Kidney (tissue), 14 donors: ENCODE measurements around the gene AVL9. TPM values are rescaled to one million over a fixed set of nuclear protein-coding genes. Genes with fewer than 3 reads are reported as not detected.

Source experiments
- DNase-seq, 5 donors: peaks; one replicate each; pipeline ENCODE4 v3.0.0-alpha.2; 2013 to 2020
- FAIRE-seq: peaks from 2 replicates; lab custom pipeline; 2012; peaks lifted over from hg19 to GRCh38; lab: Jason Lieb, UNC
- H3K27ac ChIP-seq, 2 donors: one replicate each; pipeline ENCODE4 v1.7.0; 2013; ENCODE audit warnings: low read depth in 2 of 2, low read length in 2 of 2, inconsistent platforms in 1 of 2
- H3K27me3 ChIP-seq: one replicate; pipeline ENCODE4 v1.7.1; 2013; ENCODE audit warnings: low read length, inconsistent platforms; ENCODE audit not compliant: control insufficient read depth, insufficient read depth
- H3K36me3 ChIP-seq, 3 donors: one replicate each; pipeline versions ENCODE4 v1.7.0 to v1.7.1; 2013; ENCODE audit warnings: low read length in 3 of 3, control low read depth in 1 of 3, inconsistent platforms in 1 of 3; ENCODE audit not compliant: insufficient read depth in 3 of 3, control insufficient read depth in 2 of 3
- H3K4me1 ChIP-seq, 3 donors: one replicate each; pipeline versions ENCODE4 v1.7.0 to v1.7.1; 2013; ENCODE audit warnings: low read length in 3 of 3, inconsistent platforms in 1 of 3, low read depth in 1 of 3; ENCODE audit not compliant: control insufficient read depth in 2 of 3, insufficient read depth in 2 of 3
- H3K4me3 ChIP-seq, 3 donors: one replicate each; pipeline versions ENCODE4 v1.7.0 to v1.8.1; 2013; ENCODE audit warnings: low read length in 3 of 3, control low read depth in 1 of 3, inconsistent platforms in 1 of 3
- H3K9ac ChIP-seq, 3 donors: one replicate each; pipeline versions ENCODE4 v1.7.0 to v1.7.1; 2013; ENCODE audit warnings: low read length in 3 of 3, control low read depth in 1 of 3, inconsistent platforms in 1 of 3
- H3K9me3 ChIP-seq, 3 donors: one replicate each; pipeline versions ENCODE4 v1.7.0 to v1.7.1; 2013; ENCODE audit warnings: low read length in 3 of 3, control low read depth in 1 of 3, inconsistent platforms in 1 of 3; ENCODE audit not compliant: control insufficient read depth in 2 of 3, insufficient read depth in 1 of 3
- intact Hi-C: fragments of 100-400 bp; cut with DNase I; formaldehyde crosslinking; loops from one replicate; pipeline ENCODE4 v1.11.1; 2022
- polyA plus RNA-seq: library from polyadenylated mRNA; stranded (reverse); fragments of 350-450 nt; fragmentation: Illumina TruSeq; extraction: RNeasy Lipid Tissue Mini Kit (QIAGEN cat#74804); gene quantifications from one replicate; pipeline ENCODE4 v1.2.3, GENCODE V29; 2014; ENCODE audit warnings: low read depth, low replicate concordance; ENCODE audit not compliant: insufficient read depth
- total RNA-seq: library from RNA; stranded (reverse); fragmentation: NEBNext Ultra II Directional; extraction: Animal tissue kit (Norgen Biotek cat#: 25700); gene quantifications from one replicate; pipeline ENCODE4 v1.2.1, GENCODE V29; 2021
- TF ChIP-seq, protein P1 (sequence below): IDR thresholded peaks from 3 replicates; pipeline ENCODE4 v1.5.1; 2012; ENCODE audit warnings: mild to moderate bottlenecking, moderate library complexity, borderline replicate concordance; ENCODE audit not compliant: insufficient read depth; ENCODE audit errors: extremely low read depth
- donor health status: control.
- donor health status: control.
- donor health status: control.
- donor health status: control.
- donor health status: control.
- donor health status: DM: yes; HTN: yes; CAD: no.
- donor health status: Normal renal cell carcinoma (clear cell type).

The AVL9 gene
- total and polyA plus RNA-seq, 2 donors from 2014 or later = 7.9 to 39.9 TPM

DNA sequence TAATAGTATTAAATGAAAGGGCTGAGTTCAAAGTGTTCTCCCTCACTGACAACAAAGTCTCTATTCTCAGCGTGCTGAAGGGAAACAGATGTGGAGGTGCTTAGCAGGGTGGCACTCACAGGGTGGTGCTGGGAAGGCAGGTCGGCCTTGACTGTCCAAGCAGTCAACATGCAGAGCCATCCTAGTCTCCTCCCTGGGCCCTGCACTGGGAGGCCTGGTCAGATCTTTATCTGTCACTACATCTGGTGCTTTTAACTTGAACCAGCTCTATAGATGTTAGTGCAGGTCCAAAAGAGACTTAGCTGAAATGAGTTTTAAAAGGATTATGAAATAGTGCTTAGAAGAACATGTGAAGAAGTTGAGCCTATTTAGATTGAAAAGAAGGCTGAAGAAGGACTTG lies 82.1 kb downstream of the AVL9 start:
- TF ChIP-seq, protein P1, sequence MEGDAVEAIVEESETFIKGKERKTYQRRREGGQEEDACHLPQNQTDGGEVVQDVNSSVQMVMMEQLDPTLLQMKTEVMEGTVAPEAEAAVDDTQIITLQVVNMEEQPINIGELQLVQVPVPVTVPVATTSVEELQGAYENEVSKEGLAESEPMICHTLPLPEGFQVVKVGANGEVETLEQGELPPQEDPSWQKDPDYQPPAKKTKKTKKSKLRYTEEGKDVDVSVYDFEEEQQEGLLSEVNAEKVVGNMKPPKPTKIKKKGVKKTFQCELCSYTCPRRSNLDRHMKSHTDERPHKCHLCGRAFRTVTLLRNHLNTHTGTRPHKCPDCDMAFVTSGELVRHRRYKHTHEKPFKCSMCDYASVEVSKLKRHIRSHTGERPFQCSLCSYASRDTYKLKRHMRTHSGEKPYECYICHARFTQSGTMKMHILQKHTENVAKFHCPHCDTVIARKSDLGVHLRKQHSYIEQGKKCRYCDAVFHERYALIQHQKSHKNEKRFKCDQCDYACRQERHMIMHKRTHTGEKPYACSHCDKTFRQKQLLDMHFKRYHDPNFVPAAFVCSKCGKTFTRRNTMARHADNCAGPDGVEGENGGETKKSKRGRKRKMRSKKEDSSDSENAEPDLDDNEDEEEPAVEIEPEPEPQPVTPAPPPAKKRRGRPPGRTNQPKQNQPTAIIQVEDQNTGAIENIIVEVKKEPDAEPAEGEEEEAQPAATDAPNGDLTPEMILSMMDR = no peak
- intact Hi-C loops = no loop called here
- H3K4me3 ChIP-seq = no peak overlapping the region

DNA sequence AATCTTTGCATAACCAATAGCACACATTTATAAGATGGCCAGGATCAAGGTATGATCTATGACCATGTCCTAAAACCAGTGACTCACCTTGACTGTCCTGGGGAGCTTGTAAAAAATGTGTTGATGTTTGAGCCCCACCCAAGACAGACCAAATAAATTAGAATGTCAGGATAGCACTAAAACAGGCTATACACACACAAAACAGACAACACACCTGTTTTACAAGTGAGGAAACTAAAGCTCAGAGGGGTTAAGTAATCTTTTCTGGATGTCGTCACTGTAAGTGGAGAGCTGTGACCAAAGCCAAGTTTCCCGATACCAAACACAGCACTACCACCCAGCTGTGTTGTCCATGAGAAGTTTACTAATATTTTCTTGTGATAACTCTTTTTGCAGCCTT lies 84.5 kb downstream of the AVL9 start:
- Histone ChIP-seq H3K4me3 (no peak overlapping the region), H3K27me3 (no peaks in the 10 kb centered on the region), H3K27ac (no peak overlapping the region), H3K36me3 (peaks cover 8 to 51% (median 43%) of the 10 kb centered on the region in 3 donors), H3K4me1 (no peaks in the 10 kb centered on the region), H3K9ac (no peak overlapping the region), H3K9me3 (no peaks in the 10 kb centered on the region)
- FAIRE-seq (no peak), DNase-seq (no peak)
- intact Hi-C loops = loop anchor here (10.0 kb wide), 1 partner anchor 75 kb away; no protein-coding TSS in a partner anchor
- TF ChIP-seq, protein P1 = no peak

More for the DNA sequence above, 82.1 kb downstream of the AVL9 start:
- DNase-seq = no peak
- H3K27ac ChIP-seq = no peak overlapping the region
- no peak for FAIRE-seq
- no peaks in the 10 kb centered on the region for H3K4me1 ChIP-seq
- H3K9ac ChIP-seq = no peak overlapping the region
- no peaks in the 10 kb centered on the region for H3K9me3 ChIP-seq
- no peaks in the 10 kb centered on the region for H3K27me3 ChIP-seq
- H3K36me3 ChIP-seq = peaks cover 6 to 59% (median 34%) of the 10 kb centered on the region in 3 donors

GRCh38 chr7:32580646-32581045 lies 85.4 kb downstream of the AVL9 start:
- Histone ChIP-seq H3K36me3 (peaks cover 8 to 54% (median 45%) of the 10 kb centered on the region in 3 donors), H3K27ac (no peak overlapping the region), H3K4me1 (no peaks in the 10 kb centered on the region), H3K9me3 (no peaks in the 10 kb centered on the region), H3K4me3 (no peak overlapping the region), H3K27me3 (no peaks in the 10 kb centered on the region), H3K9ac (no peak overlapping the region)
- TF ChIP-seq, protein P1 = no peak
- FAIRE-seq (no peak), DNase-seq (no peak)
- intact Hi-C loops = loop anchor here (10.0 kb wide), 1 partner anchor 76 kb away; no protein-coding TSS in a partner anchor

DNA sequence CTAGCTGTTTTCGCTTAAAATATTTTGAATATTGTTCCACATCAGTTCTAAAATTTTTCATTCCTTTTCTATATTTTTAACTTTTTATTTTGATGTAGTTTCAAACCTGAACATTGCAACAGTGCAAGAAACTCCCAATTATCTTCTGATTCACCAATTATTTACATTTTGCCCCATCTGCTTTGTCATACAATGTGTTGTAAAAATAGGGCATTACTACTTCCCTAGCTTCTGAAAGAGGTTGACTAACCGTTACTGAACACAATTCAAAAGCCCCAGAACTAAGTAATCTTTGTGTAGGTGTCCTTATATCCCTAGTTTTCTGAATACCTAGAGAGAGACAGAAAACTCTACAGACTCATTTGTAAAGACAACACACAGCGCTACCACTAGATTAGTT lies 86.7 kb downstream of the AVL9 start:
- FAIRE-seq = no peak
- intact Hi-C loops = loop anchor here (10.0 kb wide), 1 partner anchor 77 kb away; no protein-coding TSS in a partner anchor

More for the DNA sequence above, 86.7 kb downstream of the AVL9 start:
- DNase-seq = no peak
- Histone ChIP-seq H3K4me1 (peaks cover 0 to 8% (median 2%) of the 10 kb centered on the region in 3 donors), H3K36me3 (peaks cover 8 to 49% (median 47%) of the 10 kb centered on the region in 3 donors), H3K27me3 (no peaks in the 10 kb centered on the region), H3K9ac (no peak overlapping the region), H3K9me3 (no peaks in the 10 kb centered on the region), H3K4me3 (no peak overlapping the region), H3K27ac (no peak overlapping the region)
- TF ChIP-seq, protein P1 = no peak
